ENCODE measurements around the gene SLC8B1. TPM values are rescaled to one million over a fixed set of nuclear protein-coding genes. Genes with fewer than 3 reads are reported as not detected.

SLC8B1 gene
- total and polyA plus RNA-seq, 2 of the 4 experiments (the other 2 are of a cell fraction), result 4.1 to 10.2 TPM

DNA sequence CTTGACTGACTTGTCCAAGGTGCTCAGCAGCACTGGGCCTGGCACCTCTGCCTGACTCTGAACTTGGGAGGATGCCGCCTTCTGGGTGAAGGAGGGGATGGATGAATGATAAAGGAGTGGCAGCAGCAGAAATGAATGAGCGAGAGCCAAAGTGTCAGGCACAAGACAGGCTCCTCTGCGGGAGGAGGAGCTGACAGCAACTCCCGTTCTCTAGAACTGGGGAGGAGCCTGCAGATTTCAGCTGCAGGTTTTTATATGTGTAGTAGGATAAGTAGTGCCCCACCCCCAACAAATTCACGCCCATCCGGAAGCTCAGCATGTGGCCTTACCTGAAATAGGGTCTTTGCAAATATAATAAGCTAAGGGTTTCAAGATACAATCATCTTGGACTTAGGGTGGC is 33.1 kb downstream of the SLC8B1 start:
- POLR2A ChIA-PET (ENCODE audit: unreplicated experiment), result no interaction called here
- Histone ChIP-seq H2BK120ac (ENCODE audit: low read depth, low read length) (no peak overlapping the region), H3K56ac (ENCODE audit: extremely low read depth, insufficient read depth, low read length) (no peak overlapping the region), H4K20me1 (ENCODE audit: insufficient read depth, low read length) (no peaks in the 10 kb centered on the region; the same call in 1 of the 2 replicates), H2AK5ac (ENCODE audit: low read depth, low read length) (no peak overlapping the region; the same call in 1 of the 2 replicates), H2AFZ (replicated peaks; ENCODE audit: low read length, poor library complexity) (peak overlapping the region; percentile 43), H2AK9ac (replicated peaks; ENCODE audit: low read depth, low read length, poor library complexity) (no peak overlapping the region), H2BK5ac (ENCODE audit: low read depth, low read length, poor library complexity, severe bottlenecking) (no peak overlapping the region), H3K23ac (ENCODE audit: low read depth, low read length) (no peak overlapping the region), H3K4ac (ENCODE audit: low read depth, low read length) (no peak overlapping the region), H3K18ac (ENCODE audit: low read depth, low read length) (no peak overlapping the region), H3K9me3 (ENCODE audit: control insufficient read depth, insufficient read depth, low read length) (no peaks in the 10 kb centered on the region), H4K8ac (ENCODE audit: low read depth in 2 of 2, low read length in 2 of 2) (no peak overlapping the region), H3K36me3 (ENCODE audit: control insufficient read depth, insufficient read depth, low read length) (peaks cover 4% of the 10 kb centered on the region; the same call in 1 of the 2 replicates), H4K5ac (ENCODE audit: low read depth, low read length) (no peak overlapping the region), H3K4me3 (ENCODE audit: insufficient read depth, low read depth, low read length) (no peak overlapping the region), H3K79me1 (ENCODE audit: low read depth in 1 of 2, low read length in 2 of 2) (no peaks in the 10 kb centered on the region), H3K4me2 (ENCODE audit: low read depth, low read length) (no peak overlapping the region), H3K27ac (ENCODE audit: insufficient read depth, low read length) (no peak overlapping the region), H3K4me1 (ENCODE audit: control insufficient read depth, insufficient read depth, low read length) (peaks cover 11% of the 10 kb centered on the region), H3K9me1 (ENCODE audit: insufficient read depth, low read length) (peaks cover 18% of the 10 kb centered on the region), H2BK20ac (ENCODE audit: low read depth, low read length) (no peak overlapping the region), H3K27me3 (ENCODE audit: control insufficient read depth, insufficient read depth, low read length) (no peaks in the 10 kb centered on the region), H2BK15ac (ENCODE audit: low read depth, low read length) (no peak overlapping the region), H3K9ac (ENCODE audit: low read depth, low read length) (no peak overlapping the region), H3K14ac (replicated peaks; ENCODE audit: low read depth, low read length) (no peak overlapping the region), H4K91ac (ENCODE audit: insufficient read depth, low read depth, low read length) (no peak overlapping the region)
- ATAC-seq (ENCODE audit: low read depth) (no peak), DNase-seq (no peak)
- WGBS, 2 experiments (ENCODE audit: extremely low coverage in 2 of 2, insufficient read length in 1 of 2), result no CpG with 5 or more reads among the region's 6 CpGs
- dilution Hi-C loops (cut with HindIII; ENCODE audit: low sequenced_read_pairs, unreplicated experiment) (no loop called here), intact Hi-C loops (cut with micrococcal nuclease) (no loop called here), in situ Hi-C loops (cut with MboI; ENCODE audit: low sequenced_read_pairs) (no loop called here)
- CTCF ChIA-PET, result no interaction called here
- TF ChIP-seq MAZ (IDR thresholded peaks at IDR 0.05; ENCODE audit: borderline replicate concordance, low read depth, low read length), result no peak
- TF ChIP-seq SMC3 (IDR thresholded peaks at IDR 0.05; ENCODE audit: low read depth, low read length), result no peak
- no peak for TF ChIP-seq FOS (IDR thresholded peaks at IDR 0.05; ENCODE audit: low read depth, low read length)
- no TSS peak for BruUV-seq (replicated peaks)

Data from IMR-90 (cell line).